Measurements from ENCODE around the gene PKM.
"Not testable (repeated sequence)": the region's sequence is repeated elsewhere in the genome, so short reads cannot be mapped to it uniquely, and the experiment has no call there.

PKM gene

GRCh38 chr15:72231066-72231832, at the start of gene PKM:
PKM (minus strand) TSS chr15:72231190; CDS start chr15:72219097, 12,093 bp downstream.
- DNase-seq (ENCODE audit: low spot score): no peak

- DNase-seq (ENCODE audit: low spot score): no peak
Observed at GRCh38 chr15:72280751-72281150, 49.8 kb upstream of the PKM start.

GRCh38 chr15:72278737-72279136, 47.7 kb upstream of the PKM start:
- DNase-seq (ENCODE audit: low spot score): no peak

GRCh38 chr15:72276326-72276700, 45.3 kb upstream of the PKM start:
- DNase-seq (ENCODE audit: low spot score): no peak

- DNase-seq (ENCODE audit: low spot score): not testable (repeated sequence)
Observed at GRCh38 chr15:72275635-72276325, 44.8 kb upstream of the PKM start.

- DNase-seq (ENCODE audit: low spot score): no peak
Observed at GRCh38 chr15:72272997-72273352, 42.0 kb upstream of the PKM start.

GRCh38 chr15:72272213-72272996, 41.4 kb upstream of the PKM start, which contains the start of gene PARP6:
PARP6 (minus strand) TSS chr15:72272554; CDS start chr15:72267477, 5,077 bp downstream.
- peak; percentile 12 for DNase-seq (ENCODE audit: low spot score)

- DNase-seq (ENCODE audit: low spot score): no peak
Observed at GRCh38 chr15:72271895-72272212, 40.9 kb upstream of the PKM start.

GRCh38 chr15:72271221-72271620, 40.2 kb upstream of the PKM start:
- DNase-seq (ENCODE audit: low spot score): no peak

- no peak for DNase-seq (ENCODE audit: low spot score)
Observed at GRCh38 chr15:72269739-72270138, 38.7 kb upstream of the PKM start.

- no peak for DNase-seq (ENCODE audit: low spot score)
Observed at GRCh38 chr15:72265031-72265430, 34.0 kb upstream of the PKM start.

GRCh38 chr15:72252663-72253299, 21.8 kb upstream of the PKM start:
- DNase-seq (ENCODE audit: low spot score): no peak

GRCh38 chr15:72249142-72249810, 18.3 kb upstream of the PKM start:
- no peak for DNase-seq (ENCODE audit: low spot score)

- DNase-seq (ENCODE audit: low spot score): no peak
Observed at GRCh38 chr15:72248514-72248913, 17.5 kb upstream of the PKM start.

GRCh38 chr15:72242775-72243370, 11.9 kb upstream of the PKM start:
- DNase-seq (ENCODE audit: low spot score): no peak

- no peak for DNase-seq (ENCODE audit: low spot score)
Observed at GRCh38 chr15:72239652-72240051, 8.7 kb upstream of the PKM start.

- DNase-seq (ENCODE audit: low spot score): no peak
Observed at GRCh38 chr15:72238586-72238985, 7.6 kb upstream of the PKM start.

- no peak for DNase-seq (ENCODE audit: low spot score)
Observed at GRCh38 chr15:72237853-72238224, 6.8 kb upstream of the PKM start.

GRCh38 chr15:72237029-72237852, 6.3 kb upstream of the PKM start:
- DNase-seq (ENCODE audit: low spot score): no peak

GRCh38 chr15:72236381-72237003, 5.5 kb upstream of the PKM start:
- no peak for DNase-seq (ENCODE audit: low spot score)

Data from hematopoietic multipotent progenitor cell treated with erythropoietin and hydrocortisone succinate and interleukin-3 and kit ligand, for 17 days (in vitro differentiated cells).